K562 (cell line): ENCODE data around the gene PMVK. TPM values are rescaled to one million over a fixed set of nuclear protein-coding genes. Genes with fewer than 3 reads are reported as not detected.
A peak's percentile ranks its signal among the peaks of the same experiment; 100 is the strongest.

ENCODE experiments used
- FOXM1 ChIP-seq, 2 experiments: fragments of 450-650 bp in 1 of 2; sonication (generic) in 1 of 2; formaldehyde crosslinking in 1 of 2; IDR thresholded peaks; 2 replicates each; pipeline versions ENCODE4 v1.6.1 to v1.9.0; 2017 to 2022; ENCODE audit warnings: low read depth in 2 of 2, mild to moderate bottlenecking in 2 of 2, missing genetic modification reagents in 1 of 2, moderate library complexity in 1 of 2
- HDGF ChIP-seq: fragments of 450-650 bp; IDR thresholded peaks from 2 replicates; pipeline ENCODE4 v1.6.1; 2016
- HEY1 ChIP-seq: fragments of 250-450 bp; sonication (Bioruptor Pico); IDR thresholded peaks from 2 replicates; pipeline ENCODE4 v1.5.0; 2020; ENCODE audit warnings: mild to moderate bottlenecking, moderate library complexity, borderline replicate concordance
- ILK ChIP-seq: fragments of 450-650 bp; IDR thresholded peaks from 2 replicates; pipeline ENCODE4 v1.6.1; 2016; ENCODE audit warnings: missing genetic modification characterization, low read depth, mild to moderate bottlenecking, missing compliant biosample characterization, moderate library complexity, borderline replicate concordance
- LARP7 ChIP-seq: fragments of 450-650 bp; IDR thresholded peaks from 2 replicates; pipeline ENCODE4 v1.6.1; 2016
- SMARCC2 ChIP-seq: fragments of 450-650 bp; IDR thresholded peaks from 2 replicates; pipeline ENCODE4 v1.6.1; 2017; ENCODE audit warnings: antibody characterized with exemption, moderate library complexity, mild to moderate bottlenecking, low read depth
- TARDBP ChIP-seq: fragments of 450-650 bp; IDR thresholded peaks from 2 replicates; pipeline ENCODE4 v1.6.1; 2016
- ZNF184 ChIP-seq: sonication (generic); formaldehyde crosslinking; IDR thresholded peaks from 2 replicates; pipeline ENCODE4 v1.5.0; 2020; ENCODE audit warnings: missing genetic modification reagents
- ZNF695 ChIP-seq: fragments of 450-650 bp; formaldehyde crosslinking; IDR thresholded peaks from 2 replicates; pipeline ENCODE4 v1.4.0; 2020; ENCODE audit warnings: mild to moderate bottlenecking, moderate library complexity
- ZNF77 ChIP-seq: fragments of 250-450 bp; sonication (Bioruptor Pico); IDR thresholded peaks from 2 replicates; pipeline ENCODE4 v1.5.0; 2020
- polyA plus RNA-seq, 8 experiments: library from polyadenylated mRNA; depleted of rRNA in 4 of 8; stranded (reverse) in 5 of 8; unstranded in 3 of 8; fragments of >200 nt; fragmentation: Nextera tagmentation in 2 of 8; fragmentation: Illumina TruSeq in 1 of 8; extraction: Ambion mirVana in 2 of 8; extraction: Trizol in 1 of 8; gene quantifications; 2 replicates each; pipeline versions ENCODE4 v1.2.1 to v1.2.3, GENCODE V29; 2011 to 2014; ENCODE audit warnings: inconsistent platforms in 1 of 8, missing spikeins in 1 of 8
- total RNA-seq, 7 experiments: library from RNA; depleted of rRNA in 6 of 7; stranded (reverse); fragments of >200 nt in 6 of 7; fragmentation: Illumina TruSeq in 2 of 7; extraction: Trizol in 2 of 7; gene quantifications; 2 replicates each; pipeline versions ENCODE4 v1.2.1 to v1.2.3, GENCODE V29; 2011 to 2021; ENCODE audit warnings: low replicate concordance in 1 of 7
- TF ChIP-seq, protein P1 (sequence below): fragments of 250-450 bp; sonication (Bioruptor Pico); IDR thresholded peaks from 2 replicates; pipeline ENCODE4 v1.4.0; 2020
- TF ChIP-seq, protein P2 (sequence below): fragments of 250-450 bp; sonication (Bioruptor Pico); IDR thresholded peaks from 2 replicates; pipeline ENCODE4 v1.8.0; 2021; ENCODE audit warnings: mild to moderate bottlenecking, moderate library complexity
- TF ChIP-seq, protein P3 (sequence below), 2 experiments: fragments of 200-800 bp in 1 of 2; sonication (Bioruptor generic) in 1 of 2; sonication (generic) in 1 of 2; formaldehyde crosslinking in 1 of 2; IDR thresholded peaks in 1 of 2; conservative IDR thresholded peaks in 1 of 2; 2 replicates each; pipeline versions ENCODE4 v1.5.0 to v1.6.1; 2016 to 2020; ENCODE audit warnings: missing compliant biosample characterization in 1 of 2, missing genetic modification characterization in 1 of 2, missing genetic modification reagents in 1 of 2
- TF ChIP-seq, protein P4 (sequence below): sonication (generic); formaldehyde crosslinking; IDR thresholded peaks from 2 replicates; pipeline ENCODE4 v1.8.0; 2022; ENCODE audit warnings: missing genetic modification reagents, mild to moderate bottlenecking, borderline replicate concordance
- TF ChIP-seq, protein P5 (sequence below): sonication (generic); formaldehyde crosslinking; IDR thresholded peaks from 2 replicates; pipeline ENCODE4 v1.5.0; 2020; ENCODE audit warnings: missing genetic modification reagents
- TF ChIP-seq, protein P6 (sequence below): fragments of 250-450 bp; sonication (Bioruptor Pico); IDR thresholded peaks from 2 replicates; pipeline ENCODE4 v1.4.0; 2020; ENCODE audit warnings: mild to moderate bottlenecking, moderate library complexity

PMVK gene
- total and polyA plus RNA-seq, 9 of the 15 experiments (the other 6 are each of a cell fraction or from before 2014, with no cell fraction given): 1.1 to 15.3 (median 6.3) TPM

DNA sequence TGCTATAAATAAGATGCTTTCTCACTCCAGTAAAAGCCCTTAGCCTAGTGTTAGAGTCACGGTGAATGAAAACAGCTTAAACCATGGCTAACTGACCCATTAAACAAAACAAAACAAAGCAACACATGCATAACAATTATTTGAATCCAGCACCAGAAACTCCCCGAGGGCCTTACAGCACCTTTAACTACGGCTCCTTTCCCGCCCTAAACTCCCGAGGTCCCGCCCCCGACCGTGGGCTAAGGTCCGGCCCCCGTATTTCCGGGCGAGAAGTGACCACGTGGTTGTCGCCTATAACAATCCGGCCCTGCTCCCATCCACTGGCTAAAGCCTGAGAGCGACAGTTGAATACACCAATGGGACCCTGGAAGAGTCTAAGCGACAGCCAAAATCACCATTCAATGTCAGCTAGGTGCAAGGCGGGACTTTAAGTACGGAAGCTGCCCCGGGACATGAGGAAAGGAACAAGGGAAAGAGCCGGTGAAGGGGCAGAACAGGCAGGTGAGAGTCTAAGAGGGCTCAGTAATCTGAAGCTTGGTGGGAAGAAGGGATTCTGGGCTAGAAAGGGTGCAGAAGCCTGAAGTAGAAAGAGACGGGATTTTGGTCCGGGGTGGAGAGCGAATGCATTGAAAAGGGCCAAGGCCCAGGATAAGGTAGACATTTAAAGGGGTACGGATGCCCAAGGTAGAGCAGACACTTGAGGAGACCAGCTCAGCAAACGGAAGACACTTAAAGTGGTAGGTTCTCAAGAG is 46.6 kb upstream of the PMVK start, which contains the start of gene FLAD1 (continued):
- TF ChIP-seq, protein P1, sequence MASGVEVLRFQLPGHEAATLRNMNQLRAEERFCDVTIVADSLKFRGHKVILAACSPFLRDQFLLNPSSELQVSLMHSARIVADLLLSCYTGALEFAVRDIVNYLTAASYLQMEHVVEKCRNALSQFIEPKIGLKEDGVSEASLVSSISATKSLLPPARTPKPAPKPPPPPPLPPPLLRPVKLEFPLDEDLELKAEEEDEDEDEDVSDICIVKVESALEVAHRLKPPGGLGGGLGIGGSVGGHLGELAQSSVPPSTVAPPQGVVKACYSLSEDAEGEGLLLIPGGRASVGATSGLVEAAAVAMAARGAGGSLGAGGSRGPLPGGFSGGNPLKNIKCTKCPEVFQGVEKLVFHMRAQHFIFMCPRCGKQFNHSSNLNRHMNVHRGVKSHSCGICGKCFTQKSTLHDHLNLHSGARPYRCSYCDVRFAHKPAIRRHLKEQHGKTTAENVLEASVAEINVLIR: no peak
- TF ChIP-seq, protein P2, sequence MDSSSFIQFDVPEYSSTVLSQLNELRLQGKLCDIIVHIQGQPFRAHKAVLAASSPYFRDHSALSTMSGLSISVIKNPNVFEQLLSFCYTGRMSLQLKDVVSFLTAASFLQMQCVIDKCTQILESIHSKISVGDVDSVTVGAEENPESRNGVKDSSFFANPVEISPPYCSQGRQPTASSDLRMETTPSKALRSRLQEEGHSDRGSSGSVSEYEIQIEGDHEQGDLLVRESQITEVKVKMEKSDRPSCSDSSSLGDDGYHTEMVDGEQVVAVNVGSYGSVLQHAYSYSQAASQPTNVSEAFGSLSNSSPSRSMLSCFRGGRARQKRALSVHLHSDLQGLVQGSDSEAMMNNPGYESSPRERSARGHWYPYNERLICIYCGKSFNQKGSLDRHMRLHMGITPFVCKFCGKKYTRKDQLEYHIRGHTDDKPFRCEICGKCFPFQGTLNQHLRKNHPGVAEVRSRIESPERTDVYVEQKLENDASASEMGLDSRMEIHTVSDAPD (CRISPR knock-in tag): no peak
- TF ChIP-seq LARP7 (no peak), HDGF (no peak), ILK (tag) (no peak), FOXM1 (IDR thresholded peaks at IDR 0.05; ENCODE audit: low read depth) (peak; percentile 76), FOXM1 (CRISPR knock-in tag; IDR thresholded peaks at IDR 0.05; ENCODE audit: low read depth) (no peak), ZNF184 (no peak), ZNF77 (no peak), ZNF695 (CRISPR knock-in tag) (no peak), TARDBP (no peak), SMARCC2 (no peak), HEY1 (no peak)
- TF ChIP-seq, protein P3, sequence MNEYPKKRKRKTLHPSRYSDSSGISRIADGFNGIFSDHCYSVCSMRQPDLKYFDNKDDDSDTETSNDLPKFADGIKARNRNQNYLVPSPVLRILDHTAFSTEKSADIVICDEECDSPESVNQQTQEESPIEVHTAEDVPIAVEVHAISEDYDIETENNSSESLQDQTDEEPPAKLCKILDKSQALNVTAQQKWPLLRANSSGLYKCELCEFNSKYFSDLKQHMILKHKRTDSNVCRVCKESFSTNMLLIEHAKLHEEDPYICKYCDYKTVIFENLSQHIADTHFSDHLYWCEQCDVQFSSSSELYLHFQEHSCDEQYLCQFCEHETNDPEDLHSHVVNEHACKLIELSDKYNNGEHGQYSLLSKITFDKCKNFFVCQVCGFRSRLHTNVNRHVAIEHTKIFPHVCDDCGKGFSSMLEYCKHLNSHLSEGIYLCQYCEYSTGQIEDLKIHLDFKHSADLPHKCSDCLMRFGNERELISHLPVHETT (CRISPR knock-in tag; conservative IDR thresholded peaks at IDR 0.05 in 1 of 2, IDR thresholded peaks at IDR 0.05 in 1 of 2): no peak
- TF ChIP-seq, protein P4, sequence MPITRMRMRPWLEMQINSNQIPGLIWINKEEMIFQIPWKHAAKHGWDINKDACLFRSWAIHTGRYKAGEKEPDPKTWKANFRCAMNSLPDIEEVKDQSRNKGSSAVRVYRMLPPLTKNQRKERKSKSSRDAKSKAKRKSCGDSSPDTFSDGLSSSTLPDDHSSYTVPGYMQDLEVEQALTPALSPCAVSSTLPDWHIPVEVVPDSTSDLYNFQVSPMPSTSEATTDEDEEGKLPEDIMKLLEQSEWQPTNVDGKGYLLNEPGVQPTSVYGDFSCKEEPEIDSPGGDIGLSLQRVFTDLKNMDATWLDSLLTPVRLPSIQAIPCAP: no peak
- TF ChIP-seq, protein P5, sequence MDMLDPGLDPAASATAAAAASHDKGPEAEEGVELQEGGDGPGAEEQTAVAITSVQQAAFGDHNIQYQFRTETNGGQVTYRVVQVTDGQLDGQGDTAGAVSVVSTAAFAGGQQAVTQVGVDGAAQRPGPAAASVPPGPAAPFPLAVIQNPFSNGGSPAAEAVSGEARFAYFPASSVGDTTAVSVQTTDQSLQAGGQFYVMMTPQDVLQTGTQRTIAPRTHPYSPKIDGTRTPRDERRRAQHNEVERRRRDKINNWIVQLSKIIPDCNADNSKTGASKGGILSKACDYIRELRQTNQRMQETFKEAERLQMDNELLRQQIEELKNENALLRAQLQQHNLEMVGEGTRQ (CRISPR knock-in tag): peak; percentile 92
- TF ChIP-seq, protein P6, sequence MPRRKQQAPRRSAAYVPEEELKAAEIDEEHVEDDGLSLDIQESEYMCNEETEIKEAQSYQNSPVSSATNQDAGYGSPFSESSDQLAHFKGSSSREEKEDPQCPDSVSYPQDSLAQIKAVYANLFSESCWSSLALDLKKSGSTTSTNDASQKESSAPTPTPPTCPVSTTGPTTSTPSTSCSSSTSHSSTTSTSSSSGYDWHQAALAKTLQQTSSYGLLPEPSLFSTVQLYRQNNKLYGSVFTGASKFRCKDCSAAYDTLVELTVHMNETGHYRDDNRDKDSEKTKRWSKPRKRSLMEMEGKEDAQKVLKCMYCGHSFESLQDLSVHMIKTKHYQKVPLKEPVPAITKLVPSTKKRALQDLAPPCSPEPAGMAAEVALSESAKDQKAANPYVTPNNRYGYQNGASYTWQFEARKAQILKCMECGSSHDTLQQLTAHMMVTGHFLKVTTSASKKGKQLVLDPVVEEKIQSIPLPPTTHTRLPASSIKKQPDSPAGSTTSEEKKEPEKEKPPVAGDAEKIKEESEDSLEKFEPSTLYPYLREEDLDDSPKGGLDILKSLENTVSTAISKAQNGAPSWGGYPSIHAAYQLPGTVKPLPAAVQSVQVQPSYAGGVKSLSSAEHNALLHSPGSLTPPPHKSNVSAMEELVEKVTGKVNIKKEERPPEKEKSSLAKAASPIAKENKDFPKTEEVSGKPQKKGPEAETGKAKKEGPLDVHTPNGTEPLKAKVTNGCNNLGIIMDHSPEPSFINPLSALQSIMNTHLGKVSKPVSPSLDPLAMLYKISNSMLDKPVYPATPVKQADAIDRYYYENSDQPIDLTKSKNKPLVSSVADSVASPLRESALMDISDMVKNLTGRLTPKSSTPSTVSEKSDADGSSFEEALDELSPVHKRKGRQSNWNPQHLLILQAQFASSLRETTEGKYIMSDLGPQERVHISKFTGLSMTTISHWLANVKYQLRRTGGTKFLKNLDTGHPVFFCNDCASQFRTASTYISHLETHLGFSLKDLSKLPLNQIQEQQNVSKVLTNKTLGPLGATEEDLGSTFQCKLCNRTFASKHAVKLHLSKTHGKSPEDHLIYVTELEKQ (CRISPR knock-in tag): no peak
